Right lobe of liver (tissue), 6 donors: ENCODE measurements around the gene NUDT1. TPM values are rescaled to one million over a fixed set of nuclear protein-coding genes. Genes with fewer than 3 reads are reported as not detected.
A peak's percentile ranks its signal among the peaks of the same experiment; 100 is the strongest.

Experiments
- ATAC-seq, 4 donors: fragments of 200-7000 bp; cut with Tn5 transposase; one replicate each; pipeline ENCODE4 v1.9.1; 2020; ENCODE audit warnings: mild to moderate bottlenecking in 4 of 4, moderate library complexity in 4 of 4
- DNase-seq, 3 donors: peaks; one replicate each; pipeline ENCODE4 v3.0.0-alpha.2; 2020
- H3K27ac ChIP-seq, 3 donors: fragments of 200-600 bp; one replicate each; pipeline ENCODE4 v1.8.0; 2022
- H3K27me3 ChIP-seq, 2 donors: fragments of 200-600 bp; one replicate each; pipeline ENCODE4 v1.8.0; 2022
- H3K36me3 ChIP-seq, 4 donors: fragments of 200-600 bp; sonication (generic) in 1 of 4; one replicate each; pipeline versions ENCODE4 v1.5.1 to v1.8.0; 2017 to 2022; ENCODE audit warnings: control low read depth in 1 of 4
- H3K4me1 ChIP-seq, 4 donors: fragments of 200-600 bp; sonication (generic) in 1 of 4; one replicate each; pipeline versions ENCODE4 v1.5.1 to v1.8.0; 2017 to 2022; ENCODE audit warnings: control low read depth in 1 of 4
- H3K4me3 ChIP-seq, 3 donors: fragments of 200-600 bp; one replicate each; pipeline ENCODE4 v1.8.0; 2022
- H3K9me3 ChIP-seq, 4 donors: fragments of 200-600 bp; sonication (generic) in 1 of 4; one replicate each; pipeline versions ENCODE4 v1.5.1 to v1.8.0; 2017 to 2022; ENCODE audit warnings: control low read depth in 1 of 4
- POLR2A ChIP-seq: fragments of 450-650 bp; IDR thresholded peaks from one replicate; pipeline ENCODE4 v1.6.1; 2017; ENCODE audit warnings: antibody characterized with exemption, mild to moderate bottlenecking
- WGBS: methylation state at CpG from one replicate; pipeline ENCODE4 v1.1.6; 2018; ENCODE audit warnings: low coverage, low lambda C conversion rate; ENCODE audit not compliant: insufficient coverage; ENCODE audit errors: missing lambda C conversion rate; 5-methylcytosine and 5-hydroxymethylcytosine counted together
- intact Hi-C, 2 donors: fragments of 100-400 bp; cut with DNase I; formaldehyde crosslinking; loops; one replicate each; pipeline versions ENCODE4 v1.11.2 to v1.14.1; 2022
- total RNA-seq, 6 experiments: library from RNA; depleted of rRNA in 2 of 6; stranded (reverse); fragments of >200 nt in 2 of 6; fragmentation: NEBNext Ultra II Directional in 3 of 6; extraction: Animal tissue kit (Norgen Biotek cat#: 25700) in 3 of 6; gene quantifications; one replicate each; pipeline versions ENCODE4 v1.1.0 to v1.2.4, GENCODE V29; 2016 to 2023
- TF ChIP-seq, protein P1 (sequence below), 4 donors: fragments of 200-600 bp in 3 of 4; fragments of 450-650 bp in 1 of 4; IDR thresholded peaks; one replicate each; pipeline versions ENCODE4 v1.5.1 to v1.8.0; 2016 to 2022; ENCODE audit warnings: antibody characterized with exemption in 4 of 4, mild to moderate bottlenecking in 2 of 4
- donor health status: DM: no; HTN: yes; CAD: no.
- donor health status: DM: no; HTN: no; CAD: no.
- donor health status: DM: no; HTN: no; CAD: no.
- donor health status: DM: no; HTN: yes; CAD: no.
- donor health status: DM: no; HTN: yes; CAD: no.

Gene NUDT1
- total RNA-seq, 6 experiments from 2014 or later, result 1.6 to 4.1 (median 2.3) TPM

- ATAC-seq, result no peak
- peaks cover 0 to 35% (median 6%) of the 10 kb centered on the region in 4 donors for H3K36me3 ChIP-seq
- TF ChIP-seq, protein P1, sequence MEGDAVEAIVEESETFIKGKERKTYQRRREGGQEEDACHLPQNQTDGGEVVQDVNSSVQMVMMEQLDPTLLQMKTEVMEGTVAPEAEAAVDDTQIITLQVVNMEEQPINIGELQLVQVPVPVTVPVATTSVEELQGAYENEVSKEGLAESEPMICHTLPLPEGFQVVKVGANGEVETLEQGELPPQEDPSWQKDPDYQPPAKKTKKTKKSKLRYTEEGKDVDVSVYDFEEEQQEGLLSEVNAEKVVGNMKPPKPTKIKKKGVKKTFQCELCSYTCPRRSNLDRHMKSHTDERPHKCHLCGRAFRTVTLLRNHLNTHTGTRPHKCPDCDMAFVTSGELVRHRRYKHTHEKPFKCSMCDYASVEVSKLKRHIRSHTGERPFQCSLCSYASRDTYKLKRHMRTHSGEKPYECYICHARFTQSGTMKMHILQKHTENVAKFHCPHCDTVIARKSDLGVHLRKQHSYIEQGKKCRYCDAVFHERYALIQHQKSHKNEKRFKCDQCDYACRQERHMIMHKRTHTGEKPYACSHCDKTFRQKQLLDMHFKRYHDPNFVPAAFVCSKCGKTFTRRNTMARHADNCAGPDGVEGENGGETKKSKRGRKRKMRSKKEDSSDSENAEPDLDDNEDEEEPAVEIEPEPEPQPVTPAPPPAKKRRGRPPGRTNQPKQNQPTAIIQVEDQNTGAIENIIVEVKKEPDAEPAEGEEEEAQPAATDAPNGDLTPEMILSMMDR (IDR thresholded peaks at IDR 0.05), result no peak
- no peak for TF ChIP-seq POLR2A
These were observed 2.8 kb upstream of the NUDT1 start for GRCh38 chr7:2239242-2239641.

GRCh38 chr7:2242541-2243429 is 759 bp downstream of the NUDT1 start:
- Histone ChIP-seq H3K36me3 (peaks cover 0 to 13% (median 5%) of the 10 kb centered on the region in 4 donors), H3K4me3 (peak overlapping the region; percentile 80 to 99 (median 99)), H3K9me3 (no peaks in the 10 kb centered on the region), H3K27ac (no peak overlapping the region), H3K4me1 (peaks cover 0 to 17% (median 0%) of the 10 kb centered on the region in 4 donors), H3K27me3 (no peaks in the 10 kb centered on the region)
- 15% methylated on average over 11 of the region's 21 CpGs for WGBS
- TF ChIP-seq, protein P1 (IDR thresholded peaks at IDR 0.05), result no peak
- TF ChIP-seq POLR2A, result no peak
- peak; percentile 12 to 23 (median 18) for ATAC-seq
- intact Hi-C loops, result loop anchor here in 1 of 2 donors (10.0 kb wide), 1 partner anchor 112 kb away; the partner anchor contains the start of gene EIF3B
- no peak for DNase-seq

More at GRCh38 chr7:2239242-2239641, 2.8 kb upstream of the NUDT1 start:
- intact Hi-C loops, result no loop called here
- H3K4me1 ChIP-seq, result peaks cover 0 to 17% (median 0%) of the 10 kb centered on the region in 4 donors
- no peak overlapping the region for H3K27ac ChIP-seq
- H3K9me3 ChIP-seq, result no peaks in the 10 kb centered on the region
- 89% methylated on average over 9 of the region's 17 CpGs for WGBS
- H3K4me3 ChIP-seq, result no peak overlapping the region
- no peaks in the 10 kb centered on the region for H3K27me3 ChIP-seq
- DNase-seq, result no peak

DNA sequence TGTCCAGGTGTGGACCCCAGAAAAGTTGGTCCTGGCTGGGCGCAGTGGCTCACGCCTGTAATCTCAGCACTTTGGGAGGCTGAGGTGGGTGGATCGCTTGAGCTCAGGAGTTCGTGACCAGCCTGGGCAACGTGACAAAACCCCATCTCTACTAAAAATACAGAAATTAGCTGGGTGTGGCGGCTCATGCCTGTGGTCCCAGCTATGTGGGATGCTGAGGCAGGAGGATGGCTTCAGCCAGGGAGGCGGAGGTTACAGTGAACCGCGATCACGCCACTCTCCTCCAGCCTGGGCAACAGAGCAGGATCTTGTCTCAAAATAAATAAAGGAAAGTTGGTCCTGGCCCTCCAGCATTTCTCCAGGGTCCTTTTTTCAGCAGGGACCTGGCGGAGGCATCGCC is 1.4 kb downstream of the NUDT1 start:
- TF ChIP-seq POLR2A, result no peak
- TF ChIP-seq, protein P1 (IDR thresholded peaks at IDR 0.05), result no peak
- intact Hi-C loops, result loop anchor here in 1 of 2 donors (10.0 kb wide), 1 partner anchor 111 kb away; the partner anchor contains the start of gene EIF3B
- H3K4me1 ChIP-seq, result peaks cover 0 to 17% (median 0%) of the 10 kb centered on the region in 4 donors
- 91% methylated on average over 9 of the region's 12 CpGs for WGBS
- ATAC-seq (no peak), DNase-seq (no peak)
- H3K36me3 ChIP-seq, result peaks cover 0 to 7% (median 1%) of the 10 kb centered on the region in 4 donors
- no peak overlapping the region for H3K4me3 ChIP-seq
- H3K27me3 ChIP-seq, result no peaks in the 10 kb centered on the region
- no peaks in the 10 kb centered on the region for H3K9me3 ChIP-seq
- no peak overlapping the region for H3K27ac ChIP-seq

DNA sequence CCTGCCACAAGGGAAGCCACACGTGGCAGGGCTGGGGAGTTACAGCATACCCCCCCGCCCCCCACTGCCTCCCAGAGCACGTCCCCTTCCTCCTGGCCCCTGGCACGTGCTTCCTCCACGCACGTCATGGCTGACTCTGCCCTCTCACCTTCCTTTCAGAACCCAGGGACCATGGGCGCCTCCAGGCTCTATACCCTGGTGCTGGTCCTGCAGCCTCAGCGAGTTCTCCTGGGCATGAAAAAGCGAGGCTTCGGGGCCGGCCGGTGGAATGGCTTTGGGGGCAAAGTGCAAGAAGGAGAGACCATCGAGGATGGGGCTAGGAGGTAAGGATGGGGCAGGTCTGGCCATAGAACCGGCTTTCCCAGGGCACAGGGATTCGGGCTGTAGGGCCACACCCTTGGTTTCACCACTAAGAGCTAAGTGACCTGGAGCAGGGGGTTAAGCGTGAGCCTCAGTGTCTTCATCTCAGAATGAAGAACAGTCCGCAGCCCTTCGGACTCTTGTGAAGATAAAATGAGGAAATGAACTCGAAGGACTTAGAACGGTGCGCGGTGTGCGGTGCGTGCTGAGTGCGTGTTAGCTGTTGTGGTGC is 2.5 kb downstream of the NUDT1 start:
- 56% methylated on average over 9 of the region's 25 CpGs for WGBS
- Histone ChIP-seq H3K4me1 (peaks cover 0 to 17% (median 0%) of the 10 kb centered on the region in 4 donors), H3K27ac (no peak overlapping the region), H3K36me3 (no peaks in the 10 kb centered on the region), H3K4me3 (no peak overlapping the region), H3K27me3 (no peaks in the 10 kb centered on the region), H3K9me3 (no peaks in the 10 kb centered on the region)
- ATAC-seq (no peak), DNase-seq (no peak)
- intact Hi-C loops, result loop anchor here in 1 of 2 donors (10.0 kb wide), 1 partner anchor 110 kb away; the partner anchor contains the start of gene EIF3B
- TF ChIP-seq, protein P1 (IDR thresholded peaks at IDR 0.05), result no peak
- no peak for TF ChIP-seq POLR2A
